SK-N-MC (cell line): Measurements from ENCODE around the gene OLFM3.

Experiments used
- EZH2 ChIP-seq: fragments of 200-600 bp; sonication (generic); IDR thresholded peaks from one replicate; pipeline ENCODE4 v1.6.1; 2017; ENCODE audit warnings: antibody characterized with exemption
- POLR2AphosphoS5 ChIP-seq: IDR thresholded peaks from 2 replicates; pipeline ENCODE4 v1.6.1; 2012; ENCODE audit warnings: mild to moderate bottlenecking, low read depth, low read length, borderline replicate concordance

- TF ChIP-seq EZH2: no peak
- TF ChIP-seq POLR2AphosphoS5: no peak
Measured at GRCh38 chr1:101977266-101977665, 19.5 kb downstream of the OLFM3 start.
